HepG2 (cell line): Measurements from ENCODE around the gene PPP1R16B. TPM values are rescaled to one million over a fixed set of nuclear protein-coding genes. Genes with fewer than 3 reads are reported as not detected.

Experiments used
- ATAC-seq: fragments of 200-7000 bp; cut with Tn5 transposase; 3 replicates; pipeline ENCODE4 v1.9.1; 2020; ENCODE audit warnings: mild to moderate bottlenecking, moderate library complexity
- BruUV-seq: library from RNA; stranded (reverse); fragments of 400-500 nt; replicated peaks from 2 replicates; lab custom pipeline; 2021; lab: Mats Ljungman, UMichigan
- CTCF ChIA-PET: fragments of 300-600 bp; formaldehyde crosslinking; extraction: SDS; loops from one replicate; lab custom pipeline; 2021; ENCODE audit warnings: low total read pairs, inconsistent platforms, low intra/inter-chr PET ratio; lab: Yijun Ruan, JAX
- POLR2A ChIA-PET: fragments of 350-600 bp; sonication (Branson Sonifier 250); formaldehyde crosslinking; loops from one replicate; lab custom pipeline; 2020; ENCODE audit warnings: antibody characterized with exemption, inconsistent platforms; lab: Yijun Ruan, JAX
- DNase-seq: peaks from one replicate; pipeline ENCODE4 v3.0.0-alpha.2; 2015; ENCODE audit warnings: low spot score
- FAIRE-seq: peaks from 3 replicates; lab custom pipeline; 2011; peaks lifted over from hg19 to GRCh38; lab: Jason Lieb, UNC
- H2AFZ ChIP-seq: one replicate; pipeline ENCODE4 v1.6.1; 2011; ENCODE audit warnings: low read length, inconsistent platforms
- H3K27ac ChIP-seq: fragments of 300-600 bp; 3 replicates; pipeline ENCODE4 v1.8.0; 2011; ENCODE audit warnings: mixed run types, mild to moderate bottlenecking, mixed read lengths, low read length, inconsistent platforms; ENCODE audit not compliant: insufficient read depth; ENCODE audit errors: extremely low read length
- H3K27me3 ChIP-seq, 2 experiments: fragments of 200-600 bp in 1 of 2; 2 replicates in 1 of 2; 3 replicates in 1 of 2; pipeline versions ENCODE4 v1.6.0 to v1.8.0; 2011; ENCODE audit warnings: low read length in 2 of 2, mild to moderate bottlenecking in 2 of 2, moderate library complexity in 2 of 2, inconsistent platforms in 1 of 2; ENCODE audit not compliant: insufficient read depth in 2 of 2, control insufficient read depth in 1 of 2
- H3K36me3 ChIP-seq, 2 experiments: fragments of 200-600 bp in 1 of 2; replicated peaks in 1 of 2; 2 replicates in 1 of 2; 3 replicates in 1 of 2; pipeline versions ENCODE4 v1.5.1 to v1.8.0; 2011; ENCODE audit warnings: low read length in 2 of 2, inconsistent platforms in 1 of 2; ENCODE audit not compliant: insufficient read depth in 2 of 2, control insufficient read depth in 1 of 2
- H3K4me1 ChIP-seq: 2 replicates; pipeline ENCODE4 v1.5.1; 2012; ENCODE audit warnings: low read length, inconsistent platforms; ENCODE audit not compliant: insufficient read depth
- H3K4me2 ChIP-seq: 2 replicates; pipeline ENCODE4 v1.6.0; 2011; ENCODE audit warnings: low read depth, low read length, inconsistent platforms
- H3K4me3 ChIP-seq, 3 experiments: fragments of 200-600 bp in 1 of 3; sonication (generic), shearing (Covaris generic) in 1 of 3; replicated peaks in 1 of 3; 2 replicates each; pipeline ENCODE4 v1.5.1; 2011 to 2016; ENCODE audit warnings: low read length in 3 of 3, inconsistent platforms in 2 of 3, low read depth in 2 of 3, mild to moderate bottlenecking in 2 of 3, control low read depth in 1 of 3, mixed read lengths in 1 of 3; ENCODE audit not compliant: insufficient read depth in 1 of 3
- H3K79me2 ChIP-seq: one replicate; pipeline ENCODE4 v1.6.1; 2011; ENCODE audit warnings: low read length, inconsistent platforms; ENCODE audit not compliant: insufficient read depth
- H3K9ac ChIP-seq: 2 replicates; pipeline ENCODE4 v1.6.0; 2011; ENCODE audit warnings: mild to moderate bottlenecking, low read depth, low read length, inconsistent platforms; ENCODE audit not compliant: insufficient read depth
- H3K9me3 ChIP-seq: 2 replicates; pipeline ENCODE4 v1.5.1; 2012; ENCODE audit warnings: mild to moderate bottlenecking, low read length
- H4K20me1 ChIP-seq: 2 replicates; pipeline ENCODE4 v1.6.0; 2011; ENCODE audit warnings: inconsistent platforms, mild to moderate bottlenecking, low read length, moderate library complexity; ENCODE audit not compliant: insufficient read depth
- ARNT ChIP-seq: fragments of 450-650 bp; IDR thresholded peaks from 2 replicates; pipeline ENCODE4 v1.6.1; 2017
- EP300 ChIP-seq, 3 experiments: sonication (generic) in 1 of 3; formaldehyde crosslinking in 1 of 3; IDR thresholded peaks; 2 replicates each; pipeline versions ENCODE4 v1.5.1 to v1.6.1; 2011 to 2020; ENCODE audit warnings: low read depth in 2 of 3, low read length in 2 of 3, borderline replicate concordance in 1 of 3, improper control_type of control experiment in 1 of 3, mild to moderate bottlenecking in 1 of 3, missing genetic modification reagents in 1 of 3, moderate library complexity in 1 of 3
- KDM4B ChIP-seq: sonication (generic); formaldehyde crosslinking; IDR thresholded peaks from 2 replicates; pipeline ENCODE4 v1.4.0; 2020; ENCODE audit warnings: missing genetic modification reagents
- NCOA5 ChIP-seq: sonication (generic); formaldehyde crosslinking; IDR thresholded peaks from 2 replicates; pipeline ENCODE4 v1.4.0; 2020; ENCODE audit warnings: missing genetic modification reagents
- PAWR ChIP-seq: sonication (generic); formaldehyde crosslinking; IDR thresholded peaks from 2 replicates; pipeline ENCODE4 v1.4.0; 2020; ENCODE audit warnings: missing genetic modification reagents, mild to moderate bottlenecking, borderline replicate concordance
- POLR2AphosphoS2 ChIP-seq: IDR thresholded peaks from 2 replicates; pipeline ENCODE4 v1.6.1; 2011; ENCODE audit warnings: low read depth, low read length, improper control_type of control experiment
- SKI ChIP-seq: fragments of 450-650 bp; IDR thresholded peaks from one replicate; pipeline ENCODE4 v1.6.1; 2018; ENCODE audit warnings: mild to moderate bottlenecking; ENCODE audit not compliant: partially characterized antibody
- ZBTB42 ChIP-seq: sonication (generic); formaldehyde crosslinking; IDR thresholded peaks from 2 replicates; pipeline ENCODE4 v1.5.0; 2020; ENCODE audit warnings: mild to moderate bottlenecking, missing genetic modification reagents
- ZNF430 ChIP-seq: sonication (generic); formaldehyde crosslinking; IDR thresholded peaks from 2 replicates; pipeline ENCODE4 v1.9.0; 2021; ENCODE audit warnings: mild to moderate bottlenecking, missing genetic modification reagents
- ZNF564 ChIP-seq: sonication (generic); formaldehyde crosslinking; IDR thresholded peaks from 2 replicates; pipeline ENCODE4 v1.8.1; 2023; ENCODE audit warnings: mild to moderate bottlenecking, missing genetic modification reagents
- WGBS: methylation state at CpG from one replicate; pipeline ENCODE4 v1.1.6; 2017; ENCODE audit warnings: low lambda C conversion rate; 5-methylcytosine and 5-hydroxymethylcytosine counted together
- in situ Hi-C: cut with HindIII; loops from 2 replicates; pipeline ENCODE4 v1.10.0; 2017; ENCODE audit warnings: low pct_unique_long_range_greater_than_20kb; ENCODE audit not compliant: extremely low pct_ligation_motif_present
- intact Hi-C: fragments of 100-400 bp; cut with micrococcal nuclease; formaldehyde crosslinking; loops from one replicate; pipeline ENCODE4 v1.10.0; 2022; ENCODE audit not compliant: unreplicated experiment
- polyA plus RNA-seq, 8 experiments: library from polyadenylated mRNA; depleted of rRNA in 3 of 8; stranded (reverse) in 7 of 8; unstranded in 1 of 8; fragments of >200 nt; fragmentation: Illumina TruSeq in 4 of 8; extraction: Trizol in 4 of 8; gene quantifications; 2 replicates each; pipeline versions ENCODE4 v1.2.1 to v1.2.3, GENCODE V29; 2011 to 2016; ENCODE audit warnings: low read depth in 4 of 8, missing spikeins in 1 of 8, mixed read lengths in 1 of 8; ENCODE audit not compliant: insufficient read depth in 1 of 8
- total RNA-seq, 5 experiments: library from RNA; depleted of rRNA; stranded (reverse); fragments of >200 nt; fragmentation: Illumina TruSeq; extraction: Trizol; gene quantifications; 2 replicates each; pipeline ENCODE4 v1.2.3, GENCODE V29; 2016; ENCODE audit warnings: low read depth in 1 of 5
- TF ChIP-seq, protein P1 (sequence below): sonication (generic); formaldehyde crosslinking; IDR thresholded peaks from 2 replicates; pipeline ENCODE4 v1.8.0; 2022; ENCODE audit warnings: missing genetic modification reagents, low read depth, mild to moderate bottlenecking, borderline replicate concordance
- TF ChIP-seq, protein P2 (sequence below): sonication (generic); formaldehyde crosslinking; IDR thresholded peaks from 2 replicates; pipeline ENCODE4 v1.4.0; 2020; ENCODE audit warnings: missing genetic modification reagents
- TF ChIP-seq, protein P3 (sequence below): sonication (generic); formaldehyde crosslinking; IDR thresholded peaks from 2 replicates; pipeline ENCODE4 v1.4.0; 2020; ENCODE audit warnings: missing genetic modification reagents
- TF ChIP-seq, protein P4 (sequence below): sonication (generic); formaldehyde crosslinking; IDR thresholded peaks from 2 replicates; pipeline ENCODE4 v1.4.0; 2020; ENCODE audit warnings: missing genetic modification reagents

PPP1R16B gene
- total and polyA plus RNA-seq, 2 of the 13 experiments (the other 11 are each of a cell fraction or from before 2014, with no cell fraction given), result 0.02 to 0.11 TPM

DNA sequence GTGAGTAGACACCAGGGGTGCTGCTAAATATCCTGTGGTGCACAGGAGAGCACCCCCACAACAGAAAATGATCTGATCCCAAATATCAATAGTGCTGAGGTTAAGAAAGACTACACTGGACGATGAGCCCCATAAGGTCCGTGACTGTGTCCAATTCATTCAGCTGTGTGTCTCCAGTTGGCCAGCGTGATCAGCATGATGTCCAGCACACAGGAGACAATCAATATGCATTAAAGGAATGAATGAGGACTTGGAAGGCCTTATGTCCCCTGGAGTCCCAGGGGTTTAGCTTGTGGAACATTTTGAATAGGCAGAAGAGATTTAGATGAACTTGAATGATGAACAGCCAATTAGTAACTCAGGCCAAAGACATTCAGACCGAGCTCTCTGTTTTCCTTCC lies 6.3 kb downstream of the PPP1R16B start:
- Histone ChIP-seq H3K9me3 (no peaks in the 10 kb centered on the region), H3K4me2 (no peak overlapping the region), H3K4me1 (0 out of 2 replicates have a peak, but pooled peaks cover 4% of the 10 kb centered on the region), H3K27ac (no peak overlapping the region), H3K79me2 (no peaks in the 10 kb centered on the region), H3K36me3 (no peaks in the 10 kb centered on the region), H2AFZ (no peak overlapping the region), H3K9ac (no peak overlapping the region), H4K20me1 (no peaks in the 10 kb centered on the region), H3K4me3 (no peak overlapping the region), H3K27me3 (peaks cover 9 to 48% of the 10 kb centered on the region in 2 experiments)
- ChIA-PET POLR2A (interaction anchor here (0.9 kb wide), 1 partner anchor 119 kb away, joined by 3 read pairs; no protein-coding TSS in a partner anchor), CTCF (no interaction called here)
- DNase-seq (no peak), FAIRE-seq (no peak), ATAC-seq (no peak)
- 2% methylated on average over 4 of the region's 4 CpGs for WGBS
- in situ Hi-C loops (no loop called here), intact Hi-C loops (no loop called here)
- BruUV-seq, result no TSS peak
- TF ChIP-seq, protein P1, sequence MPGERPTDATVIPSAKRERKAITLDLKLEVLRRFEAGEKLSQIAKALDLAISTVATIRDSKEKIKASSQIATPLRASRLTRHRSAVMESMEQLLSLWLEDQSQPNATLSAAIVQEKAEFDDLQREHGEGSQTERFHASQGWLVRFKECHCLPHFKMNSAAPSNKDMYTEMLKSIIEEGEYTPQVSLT (CRISPR knock-in tag), result no peak
- TF ChIP-seq NCOA5 (CRISPR knock-in tag) (no peak), EP300 (IDR thresholded peaks at IDR 0.05; ENCODE audit: low read depth in 2 of 2, low read length in 2 of 2) (no peak), EP300 (CRISPR knock-in tag; IDR thresholded peaks at IDR 0.05; ENCODE audit: borderline replicate concordance) (no peak), KDM4B (no peak)

DNA sequence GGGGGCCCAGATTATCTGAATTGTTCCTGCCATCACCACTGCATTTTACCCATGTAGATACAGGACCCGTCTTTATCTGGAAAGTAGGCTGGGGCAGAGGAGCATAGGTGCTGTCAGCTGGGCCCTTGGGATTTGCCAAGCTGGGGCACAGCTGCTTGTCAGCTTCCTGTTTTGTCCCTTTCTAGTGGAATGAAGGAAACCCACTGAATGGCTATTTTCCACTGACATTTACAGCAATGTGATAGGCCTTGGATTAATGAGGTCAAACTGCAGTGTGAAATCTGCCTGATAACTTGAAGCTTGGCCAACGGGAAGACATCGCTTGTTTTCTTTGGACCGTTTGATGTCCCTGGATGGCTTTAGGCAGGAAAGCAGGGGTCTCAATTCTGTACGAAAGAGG lies 6.7 kb downstream of the PPP1R16B start:
- no peaks in the 10 kb centered on the region for H3K79me2 ChIP-seq
- H3K4me1 ChIP-seq, result 0 out of 2 replicates have a peak, but pooled peaks cover 4% of the 10 kb centered on the region
- H3K27me3 ChIP-seq, result peaks cover 9 to 44% of the 10 kb centered on the region in 2 experiments
- intact Hi-C loops (no loop called here), in situ Hi-C loops (no loop called here)
- 31% methylated on average over 5 of the region's 5 CpGs for whole genome bisulfite sequencing
- DNase-seq, result no peak
- H3K4me2 ChIP-seq, result no peak overlapping the region
- ChIA-PET POLR2A (interaction anchor here (0.9 kb wide), 1 partner anchor 118 kb away, joined by 3 read pairs; no protein-coding TSS in a partner anchor), CTCF (no interaction called here)
- H3K9ac ChIP-seq, result no peak overlapping the region
- H3K4me3 ChIP-seq, result no peak overlapping the region
- H4K20me1 ChIP-seq, result no peaks in the 10 kb centered on the region
- H3K9me3 ChIP-seq, result no peaks in the 10 kb centered on the region
- no TSS peak for BruUV-seq
- no peak overlapping the region for H3K27ac ChIP-seq
- H2AFZ ChIP-seq, result no peak overlapping the region
- FAIRE-seq, result no peak
- no peaks in the 10 kb centered on the region for H3K36me3 ChIP-seq
- ATAC-seq, result no peak
- no peak for TF ChIP-seq PAWR (CRISPR knock-in tag)
- no peak for TF ChIP-seq ZNF430 (CRISPR knock-in tag)
- no peak for TF ChIP-seq POLR2AphosphoS2
- TF ChIP-seq, protein P2, sequence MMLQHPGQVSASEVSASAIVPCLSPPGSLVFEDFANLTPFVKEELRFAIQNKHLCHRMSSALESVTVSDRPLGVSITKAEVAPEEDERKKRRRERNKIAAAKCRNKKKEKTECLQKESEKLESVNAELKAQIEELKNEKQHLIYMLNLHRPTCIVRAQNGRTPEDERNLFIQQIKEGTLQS, result no peak
- TF ChIP-seq, protein P3, sequence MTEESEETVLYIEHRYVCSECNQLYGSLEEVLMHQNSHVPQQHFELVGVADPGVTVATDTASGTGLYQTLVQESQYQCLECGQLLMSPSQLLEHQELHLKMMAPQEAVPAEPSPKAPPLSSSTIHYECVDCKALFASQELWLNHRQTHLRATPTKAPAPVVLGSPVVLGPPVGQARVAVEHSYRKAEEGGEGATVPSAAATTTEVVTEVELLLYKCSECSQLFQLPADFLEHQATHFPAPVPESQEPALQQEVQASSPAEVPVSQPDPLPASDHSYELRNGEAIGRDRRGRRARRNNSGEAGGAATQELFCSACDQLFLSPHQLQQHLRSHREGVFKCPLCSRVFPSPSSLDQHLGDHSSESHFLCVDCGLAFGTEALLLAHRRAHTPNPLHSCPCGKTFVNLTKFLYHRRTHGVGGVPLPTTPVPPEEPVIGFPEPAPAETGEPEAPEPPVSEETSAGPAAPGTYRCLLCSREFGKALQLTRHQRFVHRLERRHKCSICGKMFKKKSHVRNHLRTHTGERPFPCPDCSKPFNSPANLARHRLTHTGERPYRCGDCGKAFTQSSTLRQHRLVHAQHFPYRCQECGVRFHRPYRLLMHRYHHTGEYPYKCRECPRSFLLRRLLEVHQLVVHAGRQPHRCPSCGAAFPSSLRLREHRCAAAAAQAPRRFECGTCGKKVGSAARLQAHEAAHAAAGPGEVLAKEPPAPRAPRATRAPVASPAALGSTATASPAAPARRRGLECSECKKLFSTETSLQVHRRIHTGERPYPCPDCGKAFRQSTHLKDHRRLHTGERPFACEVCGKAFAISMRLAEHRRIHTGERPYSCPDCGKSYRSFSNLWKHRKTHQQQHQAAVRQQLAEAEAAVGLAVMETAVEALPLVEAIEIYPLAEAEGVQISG (CRISPR knock-in tag), result no peak
- no peak for TF ChIP-seq SKI
- no peak for TF ChIP-seq ZNF564
- TF ChIP-seq ZBTB42, result no peak
- TF ChIP-seq, protein P4, sequence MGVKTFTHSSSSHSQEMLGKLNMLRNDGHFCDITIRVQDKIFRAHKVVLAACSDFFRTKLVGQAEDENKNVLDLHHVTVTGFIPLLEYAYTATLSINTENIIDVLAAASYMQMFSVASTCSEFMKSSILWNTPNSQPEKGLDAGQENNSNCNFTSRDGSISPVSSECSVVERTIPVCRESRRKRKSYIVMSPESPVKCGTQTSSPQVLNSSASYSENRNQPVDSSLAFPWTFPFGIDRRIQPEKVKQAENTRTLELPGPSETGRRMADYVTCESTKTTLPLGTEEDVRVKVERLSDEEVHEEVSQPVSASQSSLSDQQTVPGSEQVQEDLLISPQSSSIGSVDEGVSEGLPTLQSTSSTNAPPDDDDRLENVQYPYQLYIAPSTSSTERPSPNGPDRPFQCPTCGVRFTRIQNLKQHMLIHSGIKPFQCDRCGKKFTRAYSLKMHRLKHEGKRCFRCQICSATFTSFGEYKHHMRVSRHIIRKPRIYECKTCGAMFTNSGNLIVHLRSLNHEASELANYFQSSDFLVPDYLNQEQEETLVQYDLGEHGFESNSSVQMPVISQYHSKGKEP (CRISPR knock-in tag), result no peak
- no peak for TF ChIP-seq ARNT
